Lung (tissue), 12 donors: Measurements from ENCODE around the gene KNDC1. TPM values are rescaled to one million over a fixed set of nuclear protein-coding genes. Genes with fewer than 3 reads are reported as not detected.

ENCODE experiments used
- ATAC-seq: fragments of 200-7000 bp; cut with Tn5 transposase; one replicate; pipeline ENCODE4 v1.9.1; 2020; ENCODE audit warnings: moderate number of reproducible peaks; ENCODE audit not compliant: insufficient read depth, low FRiP score
- DNase-seq, 3 donors: peaks; one replicate each; pipeline ENCODE4 v3.0.0-alpha.2; 2013 to 2017
- H3K27ac ChIP-seq, 2 donors: one replicate each; pipeline ENCODE4 v1.5.1; 2013; ENCODE audit warnings: mild to moderate bottlenecking in 2 of 2, moderate library complexity in 2 of 2, control low read depth in 1 of 2, inconsistent platforms in 1 of 2, low read depth in 1 of 2, low read length in 1 of 2
- H3K27me3 ChIP-seq, 3 donors: one replicate each; pipeline ENCODE4 v1.5.1; 2013; ENCODE audit warnings: low read length in 2 of 3; ENCODE audit not compliant: control insufficient read depth in 3 of 3, insufficient read depth in 3 of 3
- H3K36me3 ChIP-seq, 4 donors: one replicate each; pipeline ENCODE4 v1.5.1; 2013; ENCODE audit warnings: low read length in 4 of 4, mild to moderate bottlenecking in 1 of 4, moderate library complexity in 1 of 4; ENCODE audit not compliant: control insufficient read depth in 4 of 4, insufficient read depth in 4 of 4
- H3K4me1 ChIP-seq, 5 donors: one replicate each; pipeline ENCODE4 v1.5.1; 2013; ENCODE audit warnings: low read length in 5 of 5, mild to moderate bottlenecking in 2 of 5, moderate library complexity in 1 of 5; ENCODE audit not compliant: control insufficient read depth in 5 of 5, insufficient read depth in 5 of 5
- H3K4me3 ChIP-seq: one replicate; pipeline ENCODE4 v1.5.1; 2013; ENCODE audit warnings: mild to moderate bottlenecking, control low read depth, moderate library complexity
- H3K9ac ChIP-seq, 2 donors: one replicate each; pipeline ENCODE4 v1.5.1; 2013; ENCODE audit warnings: low read length in 2 of 2, control low read depth in 1 of 2; ENCODE audit not compliant: insufficient read depth in 1 of 2
- H3K9me3 ChIP-seq, 4 donors: one replicate each; pipeline ENCODE4 v1.5.1; 2013; ENCODE audit warnings: low read length in 3 of 4, mild to moderate bottlenecking in 1 of 4, moderate library complexity in 1 of 4; ENCODE audit not compliant: control insufficient read depth in 4 of 4, insufficient read depth in 3 of 4
- WGBS, 2 donors: extraction: QIAGEN DNeasy Blood & Tissue Kit; methylation state at CpG; one replicate each; pipeline ENCODE4 v1.1.7; 2013; 5-methylcytosine and 5-hydroxymethylcytosine counted together
- polyA plus RNA-seq, 2 donors: library from polyadenylated mRNA; stranded (reverse); fragments of 200-250 nt; gene quantifications; one replicate each; pipeline ENCODE4 v1.2.1, GENCODE V29; 2013
- total RNA-seq, 2 donors: library from RNA; depleted of rRNA in 1 of 2; stranded (reverse); fragments of >200 nt in 1 of 2; gene quantifications; one replicate each; pipeline ENCODE4 v1.2.1, GENCODE V29; 2014 to 2021
- TF ChIP-seq, protein P1 (sequence below): IDR thresholded peaks from 2 replicates; pipeline ENCODE4 v1.5.1; 2012; ENCODE audit warnings: mild to moderate bottlenecking; ENCODE audit errors: control extremely low read depth, extremely low read depth
- donor health status: control.
- donor health status: control.
- donor health status: Bipolar disorder and iron deficiency.
- donor health status: healthy.
- donor health status: DM: yes; HTN: yes; CAD: no.

KNDC1 gene
- total and polyA plus RNA-seq, 4 donors, result 3.2 to 21.0 (median 6.7) TPM

DNA sequence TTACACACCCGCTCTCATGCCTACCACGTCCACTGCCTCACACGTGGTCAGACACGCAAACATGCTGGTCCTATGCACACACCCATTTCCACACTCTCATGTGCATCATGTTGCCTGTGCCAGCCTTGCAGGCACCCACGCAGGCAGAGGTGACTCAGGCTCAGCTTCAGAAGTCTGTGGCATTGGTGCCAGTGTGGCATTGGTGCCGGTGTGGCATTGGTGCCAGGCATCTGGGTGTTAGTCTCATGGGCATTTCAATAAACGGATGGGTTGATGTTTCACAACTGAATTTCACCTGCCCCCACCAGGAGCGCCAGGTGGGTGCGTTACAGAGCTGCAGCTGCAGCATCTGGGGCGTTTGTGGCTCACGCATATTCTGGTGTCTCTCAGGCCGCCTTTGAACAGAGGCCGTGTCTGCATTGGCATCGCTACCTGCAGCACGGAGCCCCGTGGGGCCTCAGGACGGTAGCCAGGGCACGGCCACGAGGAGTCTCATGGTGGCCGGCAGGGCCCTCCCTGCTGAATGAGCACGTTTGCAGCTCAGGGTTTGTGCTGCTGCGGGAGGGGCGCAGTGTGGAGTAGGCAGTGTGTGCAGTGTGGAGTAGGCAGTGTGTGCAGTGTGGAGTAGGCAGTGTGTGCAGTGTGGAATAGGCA is 24.7 kb downstream of the KNDC1 start:
- Histone ChIP-seq H3K9me3 (peaks cover 0 to 4% (median 0%) of the 10 kb centered on the region in 4 donors), H3K4me3 (no peak overlapping the region), H3K27ac (no peak overlapping the region), H3K9ac (no peak overlapping the region), H3K4me1 (no peaks in the 10 kb centered on the region), H3K36me3 (peaks cover 0 to 7% (median 2%) of the 10 kb centered on the region in 4 donors), H3K27me3 (peaks cover 0 to 5% (median 0%) of the 10 kb centered on the region in 3 donors)
- 88 to 92% methylated on average over 23 of the region's 23 CpGs for WGBS, 2 donors
- TF ChIP-seq, protein P1, sequence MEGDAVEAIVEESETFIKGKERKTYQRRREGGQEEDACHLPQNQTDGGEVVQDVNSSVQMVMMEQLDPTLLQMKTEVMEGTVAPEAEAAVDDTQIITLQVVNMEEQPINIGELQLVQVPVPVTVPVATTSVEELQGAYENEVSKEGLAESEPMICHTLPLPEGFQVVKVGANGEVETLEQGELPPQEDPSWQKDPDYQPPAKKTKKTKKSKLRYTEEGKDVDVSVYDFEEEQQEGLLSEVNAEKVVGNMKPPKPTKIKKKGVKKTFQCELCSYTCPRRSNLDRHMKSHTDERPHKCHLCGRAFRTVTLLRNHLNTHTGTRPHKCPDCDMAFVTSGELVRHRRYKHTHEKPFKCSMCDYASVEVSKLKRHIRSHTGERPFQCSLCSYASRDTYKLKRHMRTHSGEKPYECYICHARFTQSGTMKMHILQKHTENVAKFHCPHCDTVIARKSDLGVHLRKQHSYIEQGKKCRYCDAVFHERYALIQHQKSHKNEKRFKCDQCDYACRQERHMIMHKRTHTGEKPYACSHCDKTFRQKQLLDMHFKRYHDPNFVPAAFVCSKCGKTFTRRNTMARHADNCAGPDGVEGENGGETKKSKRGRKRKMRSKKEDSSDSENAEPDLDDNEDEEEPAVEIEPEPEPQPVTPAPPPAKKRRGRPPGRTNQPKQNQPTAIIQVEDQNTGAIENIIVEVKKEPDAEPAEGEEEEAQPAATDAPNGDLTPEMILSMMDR, result no peak
- DNase-seq, result no peak
- no peak for ATAC-seq

DNA sequence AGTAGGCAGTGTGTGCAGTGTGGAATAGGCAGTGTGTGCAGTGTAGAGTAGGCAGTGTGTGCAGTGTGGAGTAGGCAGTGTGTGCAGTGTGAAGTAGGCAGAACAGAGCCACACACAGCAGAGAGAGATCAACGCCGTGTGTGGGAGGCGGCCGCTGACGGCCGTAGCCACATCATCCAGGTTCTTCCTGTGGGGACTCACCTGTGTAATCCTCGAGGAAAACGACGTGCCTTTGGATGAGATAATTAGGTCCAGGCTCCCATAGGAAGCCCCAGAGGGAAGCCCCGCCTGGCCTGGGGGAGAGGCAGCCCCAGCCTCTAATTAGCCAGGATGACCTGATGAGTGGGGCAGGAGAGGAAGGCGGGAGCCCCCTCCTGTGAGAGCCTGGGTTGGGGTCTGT is 25.4 kb downstream of the KNDC1 start:
- Histone ChIP-seq H3K4me3 (no peak overlapping the region), H3K27ac (no peak overlapping the region), H3K36me3 (peaks cover 0 to 7% (median 2%) of the 10 kb centered on the region in 4 donors), H3K9ac (no peak overlapping the region), H3K27me3 (peaks cover 0 to 6% (median 0%) of the 10 kb centered on the region in 3 donors), H3K9me3 (peaks cover 0 to 4% (median 0%) of the 10 kb centered on the region in 4 donors), H3K4me1 (no peaks in the 10 kb centered on the region)
- 78 to 84% methylated on average over 11 of the region's 11 CpGs for WGBS, 2 donors
- TF ChIP-seq, protein P1, result no peak
- DNase-seq, result no peak
- ATAC-seq, result no peak

DNA sequence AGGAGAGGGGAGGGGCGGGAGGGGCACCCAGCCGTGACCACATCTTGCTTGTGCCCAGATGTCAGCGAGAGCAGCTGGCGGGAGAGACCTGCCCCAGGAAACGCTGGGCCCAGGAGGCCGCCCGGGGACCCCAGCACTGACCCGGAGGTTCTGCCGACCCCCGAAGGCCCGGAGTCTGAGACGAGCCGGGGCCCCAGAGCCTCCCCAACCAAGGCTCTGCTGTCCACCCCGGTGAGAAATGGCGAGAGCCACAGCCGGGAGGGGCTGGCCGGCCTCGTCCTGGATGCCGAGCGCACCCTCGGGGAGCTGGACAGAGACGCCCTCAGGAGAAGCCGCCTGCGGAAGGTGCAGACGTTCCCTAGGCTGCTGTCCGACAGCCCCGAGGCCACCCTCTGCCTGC is 25.9 kb downstream of the KNDC1 start:
- Histone ChIP-seq H3K27ac (no peak overlapping the region), H3K27me3 (peaks cover 0 to 6% (median 0%) of the 10 kb centered on the region in 3 donors), H3K4me3 (no peak overlapping the region), H3K9ac (no peak overlapping the region), H3K36me3 (peaks cover 0 to 7% (median 2%) of the 10 kb centered on the region in 4 donors), H3K9me3 (peaks cover 0 to 4% (median 0%) of the 10 kb centered on the region in 4 donors), H3K4me1 (no peaks in the 10 kb centered on the region)
- 70 to 84% methylated on average over 19 to 27 of the region's 27 CpGs for WGBS, 2 donors
- DNase-seq (no peak), ATAC-seq (no peak)
- TF ChIP-seq, protein P1, result no peak
